Stimulated activated CD4-positive, alpha-beta T cell treated with anti-CD3 and anti-CD28 coated beads, Interleukin-2, amount 100 ng/mL, for 48 hours (primary cell): ENCODE data around the gene S100A8.
"Not testable (repeated sequence)": the region's sequence is repeated elsewhere in the genome, so short reads cannot be mapped to it uniquely, and the experiment has no call there.

Source experiments
- DNase-seq, 2 donors: peaks; one replicate each; pipeline ENCODE4 v3.0.0-alpha.2; 2020

The S100A8 gene

GRCh38 chr1:153390938-153391710, at the start of gene S100A8:
TSS of gene S100A8 (minus strand) at chr1:153391073. CDS start at chr1:153390535, 538 bp downstream.
- no peak for DNase-seq

DNA sequence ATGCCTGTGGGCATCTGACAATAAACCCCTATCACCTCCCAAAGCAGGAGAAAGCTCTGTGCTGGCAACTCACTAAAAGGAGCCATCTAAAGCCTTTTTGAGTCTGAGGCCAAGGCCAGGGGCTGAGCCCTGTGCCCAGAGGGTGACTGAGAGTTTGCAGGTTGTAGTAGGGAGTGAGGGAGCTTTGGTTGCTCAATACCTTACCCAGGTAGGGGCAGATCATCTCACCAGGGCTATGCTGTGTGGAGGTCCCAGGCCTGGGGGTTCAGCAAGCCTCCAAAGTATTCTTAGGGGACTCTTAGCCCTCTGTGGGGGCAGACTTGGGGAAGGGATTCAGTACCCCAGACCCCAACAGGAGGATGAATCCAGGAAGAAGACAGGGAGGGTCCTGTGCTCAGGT, 48.4 kb upstream of the S100A8 start:
- no peak for DNase-seq

DNA sequence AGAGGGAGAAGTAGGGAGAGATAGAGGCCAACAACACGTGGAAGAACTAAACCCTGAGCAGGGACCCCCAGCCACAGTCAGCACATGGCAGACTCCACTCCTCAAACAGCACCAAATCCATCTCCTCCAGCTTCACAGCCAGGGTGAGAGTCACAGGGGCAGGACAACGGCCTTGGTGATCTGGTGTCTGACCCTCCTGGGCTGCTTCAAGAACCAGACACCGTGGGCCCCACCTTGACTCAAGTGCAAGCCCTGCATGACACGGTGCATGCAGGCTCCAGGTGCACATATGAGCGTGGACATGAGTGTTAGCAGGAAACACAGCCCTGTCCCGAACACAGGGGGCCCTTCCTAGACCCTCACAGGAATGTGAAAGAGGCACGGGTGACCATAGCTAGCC, 47.7 kb upstream of the S100A8 start:
- DNase-seq, result no peak

DNA sequence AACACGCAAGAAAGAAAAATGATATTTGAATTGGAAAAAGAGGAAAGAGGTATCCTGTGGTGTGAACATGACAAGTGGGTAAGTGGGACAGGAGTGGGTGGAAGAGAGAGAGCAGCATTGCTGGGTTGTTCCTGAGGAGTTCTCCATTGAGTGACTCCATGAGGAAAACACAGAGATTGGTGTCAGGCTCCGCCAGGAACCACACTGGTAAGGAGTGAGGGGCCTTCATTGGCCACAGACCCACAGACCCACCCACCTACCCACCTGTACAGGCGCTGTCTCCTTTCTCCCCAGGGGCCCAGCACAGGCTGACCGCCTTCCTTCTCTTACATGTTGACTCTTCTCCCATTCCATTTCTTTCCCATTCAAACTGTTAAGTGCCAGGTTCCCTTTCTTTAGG, 46.4 kb upstream of the S100A8 start:
- no peak for DNase-seq

DNA sequence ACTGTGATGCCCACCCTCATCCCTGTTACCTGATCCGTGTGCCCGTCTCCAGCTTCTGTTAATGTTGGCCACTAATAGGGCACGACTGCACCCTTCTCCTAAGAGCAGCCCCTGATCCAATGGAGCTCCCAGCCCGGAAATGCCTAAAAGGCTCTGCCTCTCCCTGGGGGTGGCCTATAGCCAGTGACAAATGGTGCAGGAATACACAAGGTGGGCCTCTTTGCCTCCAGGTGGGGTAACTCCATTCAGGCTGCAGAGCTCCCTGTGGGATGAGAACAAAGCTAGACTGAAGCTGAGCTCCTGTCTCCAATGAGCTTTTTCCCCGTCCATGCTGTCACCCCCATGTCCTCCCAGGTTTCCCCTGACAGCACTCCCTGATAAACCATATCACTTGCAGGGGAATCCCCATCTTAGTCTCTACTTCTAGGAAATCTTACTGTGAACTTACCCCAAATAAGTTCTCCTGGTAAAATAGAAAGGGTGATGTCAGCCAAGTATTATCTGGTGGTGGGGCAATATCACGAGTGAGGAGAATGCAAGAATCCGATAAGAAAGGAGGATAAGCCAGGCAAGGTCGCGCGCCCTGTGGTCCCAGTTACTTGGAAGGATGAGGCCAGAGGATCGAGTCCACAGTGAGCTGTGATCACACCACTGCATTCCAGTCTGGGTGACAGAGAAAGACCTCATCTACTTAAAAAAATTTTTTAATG, 44.0 kb upstream of the S100A8 start:
- no peak for DNase-seq

- DNase-seq, result no peak
These were observed 42.2 kb upstream of the S100A8 start for GRCh38 chr1:153432874-153433681.

GRCh38 chr1:153431928-153432327, 41.1 kb upstream of the S100A8 start:
- DNase-seq, result no peak

- no peak for DNase-seq
These were observed 40.6 kb upstream of the S100A8 start for GRCh38 chr1:153431427-153431826.

DNA sequence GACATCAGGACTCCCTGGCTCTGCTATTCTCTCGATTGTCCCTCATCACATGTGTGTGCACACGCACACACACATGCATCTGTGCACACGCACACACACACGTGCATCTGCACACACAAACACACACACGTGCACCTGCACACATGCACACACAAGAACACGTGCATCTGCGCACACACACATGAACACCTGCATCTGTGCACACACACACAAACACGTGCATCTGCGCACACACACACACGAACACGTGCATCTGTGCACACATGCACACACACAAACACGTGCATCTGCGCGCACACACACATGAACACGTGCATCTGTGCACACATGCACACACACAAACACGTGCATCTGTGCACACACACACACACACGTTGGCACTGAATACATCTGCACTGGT, 40.1 kb upstream of the S100A8 start:
- no peak for DNase-seq

- no peak for DNase-seq
These were observed 39.7 kb upstream of the S100A8 start for GRCh38 chr1:153430561-153430960.

GRCh38 chr1:153430166-153430553, 39.3 kb upstream of the S100A8 start:
- no peak for DNase-seq

DNA sequence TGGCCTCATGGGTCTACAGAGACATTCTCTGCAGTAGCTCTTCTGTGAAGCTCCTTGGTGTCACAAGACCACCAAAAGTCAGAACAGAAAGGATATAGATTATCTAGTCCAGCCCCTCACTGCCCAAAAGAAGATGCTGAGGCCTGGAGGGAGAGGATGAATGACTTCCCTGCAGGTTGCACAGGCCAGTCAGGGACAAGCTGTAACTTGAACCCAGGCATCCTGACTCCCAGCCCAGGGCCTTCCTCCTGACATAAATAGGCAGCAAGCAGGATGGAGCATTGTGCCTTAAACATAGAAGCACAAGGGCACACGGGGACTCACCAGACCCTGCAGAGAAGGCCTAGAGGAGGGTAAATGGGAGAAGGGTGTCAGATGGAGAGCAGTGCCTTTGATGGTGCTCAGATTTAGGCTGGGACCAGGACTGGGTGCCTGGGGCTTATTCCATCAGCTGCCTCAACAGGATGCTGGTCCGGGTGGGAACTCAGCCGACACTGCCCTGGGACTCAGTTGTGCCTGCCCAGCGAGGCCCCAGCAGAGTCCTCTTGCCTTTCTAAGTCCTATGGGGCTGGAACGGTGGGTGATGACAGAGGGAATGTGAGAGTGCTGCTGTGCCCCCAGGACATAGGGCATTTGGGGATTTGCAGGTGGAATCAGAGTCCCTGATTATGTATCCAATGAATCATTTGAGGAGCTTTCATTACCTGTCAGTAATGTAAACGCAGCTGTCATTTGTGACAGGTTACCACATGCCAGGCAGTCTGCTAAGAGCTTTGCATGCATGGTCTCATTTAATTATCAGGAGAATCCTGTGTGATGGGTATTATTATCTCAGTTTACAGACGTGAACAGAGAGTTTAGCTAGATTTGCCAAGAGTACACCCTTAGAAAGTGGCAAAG, 38.6 kb upstream of the S100A8 start:
- no peak for DNase-seq

GRCh38 chr1:153428791-153429190, 37.9 kb upstream of the S100A8 start:
- DNase-seq, result no peak

- no peak for DNase-seq
These were observed 37.3 kb upstream of the S100A8 start for GRCh38 chr1:153428073-153428638.

GRCh38 chr1:153426809-153427208, 35.9 kb upstream of the S100A8 start:
- DNase-seq, result no peak

DNA sequence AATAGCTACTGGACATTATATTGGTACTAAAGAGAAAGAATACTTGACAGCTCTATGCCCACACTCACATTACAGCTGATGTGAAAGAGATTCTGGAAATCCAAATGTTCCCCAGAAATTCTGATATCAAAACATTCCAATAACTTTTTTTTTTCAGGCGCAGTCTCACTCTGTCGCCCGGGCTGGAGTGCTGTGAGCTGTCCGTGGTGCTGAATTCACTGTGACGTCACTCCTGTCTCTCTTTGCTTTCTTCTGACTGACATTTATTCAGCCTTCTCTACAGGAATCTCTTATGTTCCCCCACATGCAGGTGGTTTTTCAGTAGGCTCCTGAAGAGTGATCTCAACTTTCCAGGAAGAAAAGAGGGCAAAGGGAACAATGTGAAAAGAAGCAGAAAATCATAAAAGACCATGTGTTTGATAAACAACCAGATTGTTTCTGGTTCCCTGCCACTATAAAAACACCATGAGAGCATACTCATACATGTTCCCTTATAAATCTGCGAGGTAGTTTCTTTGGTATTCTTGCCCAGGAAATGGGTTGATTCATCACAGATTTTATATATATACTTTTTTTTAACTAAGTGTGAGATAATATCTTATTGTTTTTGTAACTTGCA, 31.7 kb upstream of the S100A8 start:
- peak; percentile 58 to 61 for DNase-seq

DNA sequence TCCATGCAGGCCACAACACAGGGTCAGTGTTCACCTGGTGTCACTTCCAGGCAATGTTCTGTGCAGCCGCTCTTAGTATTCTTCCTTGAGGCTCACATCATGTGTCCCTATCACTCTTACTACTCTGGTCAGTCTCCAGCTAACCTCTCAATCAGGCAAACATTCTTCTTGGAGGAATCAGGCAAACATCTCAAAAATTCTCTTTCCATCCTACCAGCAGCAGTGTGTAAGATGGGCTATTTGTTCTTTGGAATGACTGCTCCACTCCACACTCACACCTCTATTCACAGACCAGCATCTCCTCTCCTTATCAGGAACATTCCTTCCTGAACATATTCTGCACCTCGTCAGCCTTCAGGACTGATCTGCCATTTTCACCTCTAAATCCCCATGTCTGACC, 29.4 kb upstream of the S100A8 start:
- DNase-seq, result no peak

DNA sequence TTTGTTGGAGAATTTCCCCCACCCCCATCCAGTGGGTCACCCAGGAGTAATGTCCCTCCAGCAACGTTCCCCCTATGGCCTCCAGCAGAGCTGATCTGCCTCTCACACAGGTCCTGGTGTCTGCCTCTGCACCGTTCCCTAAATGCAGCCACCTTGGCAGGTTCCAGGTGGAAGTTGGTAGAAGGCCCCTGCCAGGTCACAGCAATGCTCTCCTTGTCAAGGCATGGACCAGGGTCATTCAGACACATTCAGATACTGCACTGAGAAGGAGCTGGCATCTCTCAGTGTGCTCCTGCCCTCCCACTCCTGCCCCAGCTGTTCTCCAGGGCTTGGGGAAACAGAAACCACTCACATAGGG, 28.5 kb upstream of the S100A8 start:
- DNase-seq, result not testable (repeated sequence)

- not testable (repeated sequence) for DNase-seq
These were observed 28.0 kb upstream of the S100A8 start for GRCh38 chr1:153418758-153419435.

GRCh38 chr1:153417136-153417888, 26.4 kb upstream of the S100A8 start:
- DNase-seq, result no peak
